ENCODE data around the gene PAX3. TPM values are rescaled to one million over a fixed set of nuclear protein-coding genes. Genes with fewer than 3 reads are reported as not detected.

Gene PAX3
- total and polyA plus RNA-seq, 9 donors, result not detected

GRCh38 chr2:222318026-222318711 lies 19.4 kb upstream of the PAX3 start:
- H3K4me3 ChIP-seq, result peak overlapping the region; percentile 34
- WGBS, 3 donors, result 0 to 1% (median 1%) methylated on average over 41 of the region's 41 CpGs
- H3K9me3 ChIP-seq, result no peaks in the 10 kb centered on the region
- peak in 3 of 5 donors; percentile 33 to 61 (median 42) for DNase-seq
- TF ChIP-seq POLR2A (IDR thresholded peaks at IDR 0.05), result no peak
- no peak for TF ChIP-seq EP300 (IDR thresholded peaks at IDR 0.05)
- peak in 1 of 3 donors; percentile 25 for TF ChIP-seq CTCF (IDR thresholded peaks at IDR 0.05)
- H3K27me3 ChIP-seq, result no peaks in the 10 kb centered on the region
- peaks cover 3% of the 10 kb centered on the region for H3K4me1 ChIP-seq (ENCODE audit: insufficient read depth)
- intact Hi-C loops (cut with DNase I), result loop anchor here in 3 of 4 donors (5.0 to 10.0 kb wide), 4 partner anchors 244 to 299 kb away; no protein-coding TSS in a partner anchor
- H3K27ac ChIP-seq, result no peak overlapping the region
- no peaks in the 10 kb centered on the region for H3K36me3 ChIP-seq

- Histone ChIP-seq H3K4me3 (no peak overlapping the region), H3K27ac (no peak overlapping the region), H3K9me3 (peaks cover 0 to 7% of the 10 kb centered on the region in 2 donors), H3K4me1 (ENCODE audit: insufficient read depth) (peaks cover 2% of the 10 kb centered on the region), H3K36me3 (no peaks in the 10 kb centered on the region), H3K27me3 (no peaks in the 10 kb centered on the region)
- 40 to 76% (median 47%) methylated on average over 4 of the region's 4 CpGs for WGBS, 3 donors
- no peak for TF ChIP-seq EP300 (IDR thresholded peaks at IDR 0.05)
- no peak for TF ChIP-seq POLR2A (IDR thresholded peaks at IDR 0.05)
- TF ChIP-seq CTCF (IDR thresholded peaks at IDR 0.05), result no peak
- intact Hi-C loops (cut with DNase I), result loop anchor here in 3 of 4 donors (5.0 to 10.0 kb wide), 4 partner anchors 247 to 302 kb away; no protein-coding TSS in a partner anchor
- DNase-seq, result no peak
Observed at GRCh38 chr2:222315443-222316121, 16.8 kb upstream of the PAX3 start.

- Histone ChIP-seq H3K4me3 (no peak overlapping the region), H3K36me3 (no peaks in the 10 kb centered on the region), H3K9me3 (peaks cover 0 to 7% of the 10 kb centered on the region in 2 donors), H3K27me3 (no peaks in the 10 kb centered on the region), H3K27ac (no peak overlapping the region), H3K4me1 (ENCODE audit: insufficient read depth) (no peaks in the 10 kb centered on the region)
- intact Hi-C loops (cut with DNase I), result loop anchor here in 2 of 4 donors (10.0 kb wide), 2 partner anchors 251 to 301 kb away; no protein-coding TSS in a partner anchor
- no peak for DNase-seq
- TF ChIP-seq EP300 (IDR thresholded peaks at IDR 0.05), result no peak
- no peak for TF ChIP-seq POLR2A (IDR thresholded peaks at IDR 0.05)
- TF ChIP-seq CTCF (IDR thresholded peaks at IDR 0.05), result no peak
Observed at GRCh38 chr2:222313816-222314215, 15.0 kb upstream of the PAX3 start.

GRCh38 chr2:222311978-222312738 lies 13.4 kb upstream of the PAX3 start:
- H3K4me1 ChIP-seq (ENCODE audit: insufficient read depth), result no peaks in the 10 kb centered on the region
- no peak overlapping the region for H3K27ac ChIP-seq
- DNase-seq, result no peak
- no peak overlapping the region for H3K4me3 ChIP-seq
- H3K9me3 ChIP-seq, result peaks cover 0 to 7% of the 10 kb centered on the region in 2 donors
- no peaks in the 10 kb centered on the region for H3K36me3 ChIP-seq
- H3K27me3 ChIP-seq, result no peaks in the 10 kb centered on the region
- 6 to 7% (median 6%) methylated on average over 48 of the region's 48 CpGs for WGBS, 3 donors
- TF ChIP-seq POLR2A (IDR thresholded peaks at IDR 0.05) (no peak), CTCF (IDR thresholded peaks at IDR 0.05) (no peak), EP300 (IDR thresholded peaks at IDR 0.05) (no peak)
- intact Hi-C loops (cut with DNase I), result loop anchor here in 2 of 4 donors (10.0 kb wide), 2 partner anchors 253 to 303 kb away; no protein-coding TSS in a partner anchor
